HepG2 (cell line): ENCODE results near the gene PLEKHG4. TPM values are rescaled to one million over a fixed set of nuclear protein-coding genes. Genes with fewer than 3 reads are reported as not detected.

Experiments used
- AGO1 ChIP-seq: fragments of 200-400 bp; formaldehyde crosslinking; IDR thresholded peaks from 2 replicates; pipeline ENCODE4 v1.6.1; 2017; ENCODE audit warnings: mild to moderate bottlenecking, low read depth, low read length, moderate library complexity; ENCODE audit not compliant: poor library complexity, severe bottlenecking
- BCLAF1 ChIP-seq: fragments of 450-650 bp; IDR thresholded peaks from 2 replicates; pipeline ENCODE4 v1.6.1; 2017; ENCODE audit warnings: mild to moderate bottlenecking
- FOSL2 ChIP-seq: sonication (generic); formaldehyde crosslinking; IDR thresholded peaks from 2 replicates; pipeline ENCODE4 v1.4.0; 2020; ENCODE audit warnings: missing genetic modification reagents
- HDAC1 ChIP-seq: sonication (generic); formaldehyde crosslinking; IDR thresholded peaks from 2 replicates; pipeline ENCODE4 v1.5.1; 2020; ENCODE audit warnings: mild to moderate bottlenecking, missing genetic modification reagents
- MBD4 ChIP-seq: IDR thresholded peaks from 2 replicates; pipeline ENCODE4 v1.6.1; 2012; ENCODE audit warnings: low read length, inconsistent platforms, borderline replicate concordance
- NFAT5 ChIP-seq: sonication (generic); formaldehyde crosslinking; IDR thresholded peaks from 2 replicates; pipeline ENCODE4 v1.4.0; 2020; ENCODE audit warnings: missing genetic modification reagents
- PRMT3 ChIP-seq: sonication (generic); formaldehyde crosslinking; IDR thresholded peaks from 2 replicates; pipeline ENCODE4 v1.8.1; 2022; ENCODE audit warnings: low read depth, mild to moderate bottlenecking, moderate library complexity, missing genetic modification reagents, borderline replicate concordance
- RARA ChIP-seq: IDR thresholded peaks from 2 replicates; pipeline ENCODE4 v1.6.1; 2016; ENCODE audit warnings: missing genetic modification reagents, missing compliant biosample characterization
- REPIN1 ChIP-seq: sonication (generic); formaldehyde crosslinking; IDR thresholded peaks from 2 replicates; pipeline ENCODE4 v1.8.0; 2022; ENCODE audit warnings: missing genetic modification reagents, low read depth, mild to moderate bottlenecking, borderline replicate concordance
- SATB2 ChIP-seq: sonication (generic); formaldehyde crosslinking; IDR thresholded peaks from 2 replicates; pipeline ENCODE4 v1.5.0; 2020; ENCODE audit warnings: missing genetic modification reagents
- SMAD1 ChIP-seq: sonication (generic); formaldehyde crosslinking; IDR thresholded peaks from 2 replicates; pipeline ENCODE4 v1.4.0; 2020; ENCODE audit warnings: missing genetic modification reagents, low read depth, mild to moderate bottlenecking, borderline replicate concordance
- SOX13 ChIP-seq, 3 experiments: fragments of 450-650 bp in 1 of 3; sonication (generic) in 1 of 3; formaldehyde crosslinking in 1 of 3; IDR thresholded peaks in 2 of 3; conservative IDR thresholded peaks in 1 of 3; 2 replicates each; pipeline versions ENCODE4 v1.5.0 to v1.6.1; 2016 to 2020; ENCODE audit warnings: antibody characterized with exemption in 1 of 3, mild to moderate bottlenecking in 1 of 3, missing compliant biosample characterization in 1 of 3, missing genetic modification reagents in 1 of 3, moderate library complexity in 1 of 3
- ZFYVE20 ChIP-seq: sonication (generic); formaldehyde crosslinking; IDR thresholded peaks from 2 replicates; pipeline ENCODE4 v1.8.0; 2023; ENCODE audit warnings: low read depth, mild to moderate bottlenecking, moderate library complexity, missing genetic modification reagents, borderline replicate concordance
- ZNF225 ChIP-seq: sonication (generic); formaldehyde crosslinking; IDR thresholded peaks from 2 replicates; pipeline ENCODE4 v1.4.0; 2020; ENCODE audit warnings: mild to moderate bottlenecking, missing genetic modification reagents
- ZNF326 ChIP-seq: sonication (generic); formaldehyde crosslinking; IDR thresholded peaks from 2 replicates; pipeline ENCODE4 v1.4.0; 2020; ENCODE audit warnings: missing genetic modification reagents, borderline replicate concordance
- ZNF382 ChIP-seq: sonication (generic); formaldehyde crosslinking; IDR thresholded peaks from 2 replicates; pipeline ENCODE4 v1.5.0; 2020; ENCODE audit warnings: missing genetic modification reagents, mild to moderate bottlenecking, borderline replicate concordance
- ZNF607 ChIP-seq: sonication (generic); formaldehyde crosslinking; IDR thresholded peaks from 2 replicates; pipeline ENCODE4 v1.5.1; 2020; ENCODE audit warnings: missing genetic modification reagents, mild to moderate bottlenecking, borderline replicate concordance
- ZNF639 ChIP-seq: conservative IDR thresholded peaks from 2 replicates; pipeline ENCODE4 v1.6.1; 2018; ENCODE audit warnings: missing genetic modification reagents
- polyA plus RNA-seq, 8 experiments: library from polyadenylated mRNA; depleted of rRNA in 3 of 8; stranded (reverse) in 7 of 8; unstranded in 1 of 8; fragments of >200 nt; fragmentation: Illumina TruSeq in 4 of 8; extraction: Trizol in 4 of 8; gene quantifications; 2 replicates each; pipeline versions ENCODE4 v1.2.1 to v1.2.3, GENCODE V29; 2011 to 2016; ENCODE audit warnings: low read depth in 4 of 8, missing spikeins in 1 of 8, mixed read lengths in 1 of 8; ENCODE audit not compliant: insufficient read depth in 1 of 8
- total RNA-seq, 5 experiments: library from RNA; depleted of rRNA; stranded (reverse); fragments of >200 nt; fragmentation: Illumina TruSeq; extraction: Trizol; gene quantifications; 2 replicates each; pipeline ENCODE4 v1.2.3, GENCODE V29; 2016; ENCODE audit warnings: low read depth in 1 of 5

Gene PLEKHG4
- total and polyA plus RNA-seq, 2 of the 13 experiments (the other 11 are each of a cell fraction or from before 2014, with no cell fraction given) = 7.1 to 13.6 TPM

- no peak for TF ChIP-seq BCLAF1
- no peak; the same call in 1 of the 2 replicates for TF ChIP-seq ZNF225 (CRISPR knock-in tag)
- TF ChIP-seq SMAD1 (CRISPR knock-in tag) = peak; percentile 91; the same call in 1 of the 2 replicates
- peak; percentile 96 for TF ChIP-seq HDAC1
- no peak for TF ChIP-seq ZNF382 (CRISPR knock-in tag)
- no peak; the same call in 1 of the 2 replicates for TF ChIP-seq PRMT3 (CRISPR knock-in tag)
- TF ChIP-seq REPIN1 (CRISPR knock-in tag) = peak; percentile 94
- peak; percentile 70 for TF ChIP-seq RARA
- peak; percentile 75 for TF ChIP-seq ZNF639
- no peak for TF ChIP-seq MBD4
- TF ChIP-seq AGO1 = peak; percentile 69
- TF ChIP-seq NFAT5 (CRISPR knock-in tag) = 0 out of 2 replicates have a peak, but pooled peaks have one; percentile 39
- peak; percentile 64; the same call in 1 of the 2 replicates for TF ChIP-seq ZNF607 (CRISPR knock-in tag)
- no peak for TF ChIP-seq SATB2 (CRISPR knock-in tag)
- no peak; the same call in 1 of the 2 replicates for TF ChIP-seq ZNF326 (CRISPR knock-in tag)
- TF ChIP-seq FOSL2 (CRISPR knock-in tag) = peak; percentile 62
- TF ChIP-seq ZFYVE20 (CRISPR knock-in tag) = 0 out of 2 replicates have a peak, but pooled peaks have one; percentile 43
- TF ChIP-seq SOX13 (IDR thresholded peaks at IDR 0.05) = no peak
- TF ChIP-seq SOX13 (CRISPR knock-in tag; conservative IDR thresholded peaks at IDR 0.05 in 1 of 2, IDR thresholded peaks at IDR 0.05 in 1 of 2) = peak in 1 of 2 experiments; percentile 83; a peak in 2 of 4 replicates
Observed at GRCh38 chr16:67246081-67246755, 33.1 kb upstream of the PLEKHG4 start (continued).
